Placental pericyte (primary cell): Measurements from ENCODE around the gene GMPPB. TPM values are rescaled to one million over a fixed set of nuclear protein-coding genes. Genes with fewer than 3 reads are reported as not detected.

Experiments
- small RNA-seq: library from RNA; depleted of rRNA; stranded (forward); fragments of <200 nt; gene quantifications from one replicate; pipeline ENCODE3, GENCODE V24; 2012; ENCODE audit warnings: low replicate concordance
- total RNA-seq: library from RNA; depleted of rRNA; stranded (reverse); fragments of >200 nt; gene quantifications from 2 replicates; pipeline ENCODE4 v1.2.3, GENCODE V29; 2012

The GMPPB gene
- 63.6 and 132 TPM in 2 replicates for total RNA-seq

GRCh38 chr3:49723628-49724551 lies at the start of gene GMPPB:
TSS of gene GMPPB (minus strand) at chr3:49723951. CDS start at chr3:49723726, 225 bp downstream.

GRCh38 chr3:49719214-49719884 lies 4.4 kb downstream of the GMPPB start, which contains the start of gene AMIGO3:
TSS of gene AMIGO3 (minus strand) at chr3:49719684. CDS start at chr3:49719465, 219 bp downstream.

GRCh38 chr3:49689046-49689907 lies 34.5 kb downstream of the GMPPB start, which contains the start of the genes MST1 and RNF123:
TSS of gene MST1 (minus strand) at chr3:49689474. CDS start at chr3:49688691, 783 bp downstream.
TSS of gene RNF123 (plus strand) at chr3:49689557. CDS start at chr3:49691166, 1,609 bp downstream.

GRCh38 chr3:49673715-49674496 lies 49.8 kb downstream of the GMPPB start, which contains the start of gene APEH:
TSS of gene APEH (plus strand) at chr3:49674351. CDS start at chr3:49674402, 51 bp downstream.

Small RNAs within 50 kb of the gene (small RNA-seq; reads per million reads assigned to genes)
- gene AMIGO3 (not detected), gene COX6CP14 (not detected)

Other genes starting within 250 kb of the GMPPB start
- 0.14 and 0.22 TPM in 2 replicates for gene BSN, start 169.5 kb downstream of the GMPPB start, total RNA-seq
- gene APEH, start 49.6 kb downstream of the GMPPB start, total RNA-seq, result 102 and 155 TPM in 2 replicates
- gene MST1, start 34.5 kb downstream of the GMPPB start, total RNA-seq, result 5.7 and 5.9 TPM in 2 replicates
- gene RNF123, start 34.4 kb downstream of the GMPPB start, total RNA-seq, result 34.8 and 39.7 TPM in 2 replicates
- gene AMIGO3, start 4.3 kb downstream of the GMPPB start, total RNA-seq, result 2.1 and 2.4 TPM in 2 replicates
- 50.3 and 52.1 TPM in 2 replicates for gene IP6K1, start 62.6 kb upstream of the GMPPB start, total RNA-seq
- not detected in 2 replicates for gene CDHR4, start 75.9 kb upstream of the GMPPB start, total RNA-seq
- gene INKA1, start 79.3 kb upstream of the GMPPB start, total RNA-seq, result 4.4 and 4.6 TPM in 2 replicates
- 27.9 and 44.2 TPM in 2 replicates for gene UBA7, start 90.0 kb upstream of the GMPPB start, total RNA-seq
- gene TRAIP, start 132.6 kb upstream of the GMPPB start, total RNA-seq, result 0.66 and 8.2 TPM in 2 replicates
- not detected in 2 replicates for gene CAMKV, start 146.0 kb upstream of the GMPPB start, total RNA-seq
- 0.43 and 1.3 TPM in 2 replicates for gene MST1R, start 179.9 kb upstream of the GMPPB start, total RNA-seq
- 7.7 and 20.5 TPM in 2 replicates for gene MON1A, start 205.9 kb upstream of the GMPPB start, total RNA-seq
- 45.4 and 48.4 TPM in 2 replicates for gene RBM6, start 216.2 kb upstream of the GMPPB start, total RNA-seq